HG02642 (cell line): ENCODE results near the gene MRGPRE.

ENCODE experiments used
- ATAC-seq: cut with Tn5 transposase; IDR thresholded peaks from one replicate; pipeline ENCODE4 v1.9.1; 2021; ENCODE audit warnings: mild to moderate bottlenecking; ENCODE audit not compliant: unreplicated experiment, poor library complexity

Gene MRGPRE

DNA sequence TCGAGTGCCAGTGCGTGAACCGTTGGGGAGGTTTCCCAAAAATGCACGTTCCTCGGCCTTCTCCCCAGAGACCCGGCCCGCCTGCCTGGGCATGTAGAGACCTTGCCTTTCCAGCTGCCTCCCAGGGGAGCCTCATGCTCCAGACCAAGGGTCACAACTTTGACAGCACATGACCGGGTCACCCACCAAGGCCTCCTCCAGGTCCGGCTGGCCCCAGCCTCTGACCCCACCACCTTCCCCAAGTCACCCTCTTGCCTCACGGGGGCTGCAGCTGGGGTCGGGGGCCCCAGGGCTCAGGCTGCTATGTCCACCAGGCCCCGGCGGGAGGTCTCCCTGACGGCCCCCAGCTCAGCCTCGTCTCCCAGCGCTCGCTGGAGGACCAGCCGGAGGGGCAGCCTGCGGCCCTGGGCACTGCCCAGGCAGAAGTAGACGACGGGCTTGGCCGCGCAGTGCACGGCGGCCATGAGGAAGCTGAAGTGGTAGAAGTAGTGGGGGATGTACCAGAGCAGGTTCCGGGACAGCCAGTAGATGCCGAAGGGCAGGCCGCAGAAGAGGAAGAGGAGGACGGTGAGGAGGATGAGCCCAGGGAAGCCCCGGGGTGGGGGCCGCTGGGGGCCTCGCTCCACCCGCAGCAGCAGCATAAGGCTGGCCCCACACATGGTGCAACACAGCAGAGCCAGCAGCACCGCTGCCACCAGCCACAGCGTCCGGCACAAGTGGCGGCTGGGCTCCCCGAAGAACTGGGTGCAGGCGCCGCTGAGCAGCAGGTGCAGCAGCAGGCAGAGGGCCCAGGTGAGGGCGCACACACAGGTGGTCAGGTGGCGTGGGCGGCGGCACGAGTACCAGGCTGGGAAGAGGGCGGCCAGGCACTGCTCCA lies 4.4 kb downstream of the MRGPRE start:
- ATAC-seq: no peak

DNA sequence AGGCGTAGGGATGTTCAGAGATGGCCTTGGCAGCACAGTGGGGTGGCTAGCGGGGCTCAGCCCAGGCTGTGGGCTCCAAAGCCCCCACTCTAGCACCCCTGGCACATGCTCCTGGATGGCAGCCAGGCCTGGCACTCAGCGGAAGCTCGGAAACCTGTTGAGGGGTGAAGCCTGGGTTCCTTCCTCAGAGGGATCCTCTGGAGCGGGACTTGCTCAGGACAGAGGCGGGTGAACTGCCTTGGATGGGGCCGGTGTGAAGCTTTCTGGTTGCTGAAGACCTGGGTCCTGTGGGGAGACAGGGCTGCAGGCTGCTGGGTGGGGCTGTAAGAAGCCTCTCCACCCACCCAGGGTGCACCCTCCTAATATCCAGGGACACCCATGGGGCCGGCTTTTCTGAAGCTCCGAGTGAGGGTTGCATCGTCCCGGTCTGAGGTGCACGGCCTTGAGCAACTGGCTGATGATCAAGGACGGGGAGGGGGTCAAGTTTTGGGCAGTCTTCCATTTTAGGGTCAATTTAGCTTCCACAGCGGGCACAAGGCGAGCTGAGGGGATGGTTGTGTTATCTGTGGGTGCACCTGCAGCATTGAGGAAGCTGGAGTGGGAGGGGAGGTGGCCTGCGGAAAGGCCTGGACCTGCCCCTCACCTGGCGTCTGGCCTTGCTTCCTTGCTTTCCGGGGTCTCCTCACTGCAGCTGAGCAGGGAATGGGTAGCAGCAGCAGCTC lies 5.2 kb downstream of the MRGPRE start:
- no peak for ATAC-seq

GRCh38 chr11:3225826-3226750 lies 6.1 kb downstream of the MRGPRE start:
- ATAC-seq: no peak

DNA sequence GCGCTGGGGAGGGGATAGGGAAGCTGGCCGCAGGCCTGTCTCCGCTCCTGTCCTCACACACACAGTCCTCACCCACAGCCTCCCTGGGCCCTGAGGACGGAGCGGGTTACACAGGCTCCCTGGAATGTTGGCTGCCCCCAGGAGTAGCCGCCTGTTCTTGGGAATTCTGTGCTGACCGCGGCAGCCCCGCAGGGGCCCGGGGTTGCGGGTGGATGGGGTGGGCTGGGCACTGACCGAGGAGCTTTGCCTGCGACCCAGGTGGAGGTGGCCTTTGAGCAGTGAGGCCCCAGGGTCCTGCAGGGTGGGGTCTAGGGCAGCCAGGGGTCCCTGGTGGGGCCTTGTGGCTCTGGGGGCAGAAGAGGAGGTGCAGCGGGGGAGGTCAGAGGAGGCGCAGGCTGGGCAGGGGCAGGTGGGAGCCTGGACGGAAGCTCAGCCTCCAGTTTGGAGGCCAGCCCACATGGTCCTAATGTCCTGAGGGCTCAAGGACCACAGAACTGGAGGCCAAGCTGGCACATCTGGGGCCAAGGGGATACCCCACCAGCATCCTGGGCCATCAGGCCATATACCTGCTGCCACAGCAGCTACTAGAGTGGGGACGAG lies 7.0 kb downstream of the MRGPRE start:
- ATAC-seq: no peak

GRCh38 chr11:3224401-3225057 lies 7.7 kb downstream of the MRGPRE start:
- no peak for ATAC-seq

DNA sequence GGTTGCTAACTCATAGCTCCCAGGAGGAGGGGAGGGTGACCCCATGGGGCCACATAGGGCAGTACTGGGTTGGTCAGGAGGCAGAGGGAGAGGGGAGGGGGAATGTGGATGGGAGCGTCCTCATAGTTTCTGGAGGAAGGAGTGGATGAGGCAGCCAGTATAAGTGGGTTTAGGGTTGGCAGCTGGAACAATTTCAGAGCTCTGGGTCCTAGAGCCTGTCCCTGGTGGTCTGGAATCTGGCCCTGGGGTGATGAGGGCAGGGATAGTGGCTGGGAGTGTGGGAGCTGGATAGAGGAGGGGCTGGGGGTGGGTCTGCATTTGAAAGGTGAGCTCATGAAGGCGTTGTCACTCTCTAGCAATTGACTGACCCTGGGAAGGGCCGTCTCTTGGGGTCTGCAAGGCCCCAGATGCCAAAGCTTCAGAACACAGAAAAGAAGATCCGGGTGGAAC lies 8.3 kb downstream of the MRGPRE start:
- ATAC-seq: no peak

DNA sequence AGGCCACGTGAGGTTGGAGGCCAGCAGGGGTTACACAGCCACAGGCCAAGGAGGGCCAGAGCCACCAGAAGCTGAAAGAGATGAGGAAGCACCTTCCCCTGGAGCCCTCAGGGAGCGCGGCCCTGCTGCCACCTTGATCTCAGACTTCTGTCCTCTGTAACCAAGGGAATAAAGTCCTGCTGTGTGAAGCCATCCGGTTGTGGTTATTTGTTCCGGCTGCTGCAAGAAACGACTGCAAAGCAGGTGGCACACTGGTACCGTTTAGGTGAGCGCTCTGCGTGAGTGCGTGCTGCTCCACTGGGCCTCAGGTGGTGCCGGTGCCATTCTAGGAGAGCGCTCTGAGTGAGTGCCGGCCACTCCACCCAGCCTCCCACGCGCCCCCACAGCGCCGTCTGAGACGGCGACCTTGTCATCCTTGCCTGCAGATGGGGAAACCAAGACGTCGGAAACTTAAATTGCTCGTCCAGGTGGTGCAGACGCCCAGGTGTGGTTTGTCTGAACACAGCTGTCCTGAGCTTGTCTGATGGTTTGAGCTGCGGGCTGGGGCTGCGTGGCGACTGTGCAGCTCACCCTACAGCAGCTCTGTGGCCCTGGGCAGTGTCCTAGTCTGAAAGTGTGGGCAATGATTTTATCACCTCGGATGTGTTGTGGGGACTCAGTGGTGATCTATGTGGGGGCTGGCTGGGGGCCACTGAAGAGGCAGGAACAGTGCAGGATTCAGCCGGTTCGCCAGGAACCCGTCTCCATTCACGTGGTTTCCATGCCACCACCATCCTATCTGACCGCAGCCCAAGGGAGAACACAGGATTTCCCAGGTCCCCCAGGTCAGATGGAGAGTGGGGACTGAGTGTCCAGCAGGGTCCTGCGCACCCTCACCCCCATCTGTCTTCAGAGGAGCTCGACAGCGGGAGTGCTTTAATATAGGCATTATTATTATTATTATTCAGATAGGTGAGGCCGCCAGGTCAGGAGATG lies 9.0 kb downstream of the MRGPRE start:
- ATAC-seq: no peak

DNA sequence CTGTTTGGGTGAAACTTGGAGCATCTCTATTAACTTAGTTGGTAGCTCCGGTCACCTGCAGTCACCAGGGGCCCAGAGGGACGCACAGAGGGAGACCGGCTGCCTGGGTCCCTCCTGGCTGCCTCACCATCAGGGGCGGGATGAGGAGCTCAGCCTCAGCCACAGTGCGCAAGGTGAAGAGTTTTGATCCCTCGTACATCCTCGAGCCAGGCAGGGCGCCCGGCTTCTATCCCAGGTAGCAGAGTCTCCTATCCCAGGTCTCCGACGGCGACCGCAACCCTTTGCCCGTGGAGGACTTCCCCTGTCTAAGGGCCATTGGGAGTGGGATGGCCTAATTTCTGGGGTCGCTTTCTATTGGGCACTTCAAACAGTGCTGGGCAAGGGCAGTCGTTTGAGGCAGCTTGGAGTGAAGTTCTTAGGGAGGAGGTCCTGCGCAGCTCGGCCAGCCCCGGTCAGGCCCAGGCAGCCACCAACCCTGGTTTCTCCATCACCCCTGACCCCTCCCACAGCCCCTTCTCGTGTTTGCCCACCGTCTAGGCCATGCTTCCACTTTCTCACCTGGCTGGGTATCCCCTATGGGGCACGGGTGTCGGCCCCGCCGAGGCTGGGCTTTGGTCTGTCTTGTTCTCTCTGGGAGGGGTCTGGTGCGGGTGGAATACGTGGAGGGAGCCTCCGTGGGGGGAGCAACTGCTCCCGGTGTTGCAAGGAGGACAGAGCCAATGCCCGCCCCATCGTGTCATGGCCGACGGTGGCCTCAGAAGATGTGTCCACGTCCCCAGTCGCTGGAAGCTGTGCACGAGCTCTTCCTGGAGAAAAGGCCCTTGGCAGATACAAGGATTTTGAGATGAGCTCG lies 10.0 kb downstream of the MRGPRE start:
- no peak for ATAC-seq

DNA sequence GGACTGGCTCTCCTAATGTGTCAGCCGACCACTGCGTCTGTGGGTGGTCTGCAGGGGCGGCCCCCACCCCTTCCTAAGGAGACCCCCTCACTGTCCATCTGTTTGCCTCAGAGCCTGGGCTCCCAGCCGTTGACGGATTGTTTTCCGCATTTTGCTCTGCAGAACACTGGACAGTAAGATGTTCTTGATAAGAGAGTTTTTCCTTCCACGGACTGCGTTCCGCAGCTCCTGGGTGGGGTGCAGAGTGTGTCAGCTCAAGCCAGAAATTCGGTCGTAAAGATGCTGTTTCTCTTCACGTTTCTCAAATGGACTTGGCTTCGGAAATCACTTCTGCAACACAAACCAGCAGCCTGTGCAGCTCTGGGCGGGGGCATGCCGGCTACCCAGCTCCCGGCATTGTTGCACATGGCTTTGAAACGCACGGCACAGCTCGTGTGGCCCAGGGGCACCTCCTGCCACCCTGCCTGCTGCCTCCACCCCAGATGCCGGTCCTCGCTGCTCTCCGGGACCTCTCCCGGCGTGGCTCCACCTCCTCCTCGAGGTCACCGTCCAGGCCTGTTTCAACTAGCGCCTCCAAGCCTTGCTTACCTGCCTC lies 10.7 kb downstream of the MRGPRE start:
- ATAC-seq: no peak

DNA sequence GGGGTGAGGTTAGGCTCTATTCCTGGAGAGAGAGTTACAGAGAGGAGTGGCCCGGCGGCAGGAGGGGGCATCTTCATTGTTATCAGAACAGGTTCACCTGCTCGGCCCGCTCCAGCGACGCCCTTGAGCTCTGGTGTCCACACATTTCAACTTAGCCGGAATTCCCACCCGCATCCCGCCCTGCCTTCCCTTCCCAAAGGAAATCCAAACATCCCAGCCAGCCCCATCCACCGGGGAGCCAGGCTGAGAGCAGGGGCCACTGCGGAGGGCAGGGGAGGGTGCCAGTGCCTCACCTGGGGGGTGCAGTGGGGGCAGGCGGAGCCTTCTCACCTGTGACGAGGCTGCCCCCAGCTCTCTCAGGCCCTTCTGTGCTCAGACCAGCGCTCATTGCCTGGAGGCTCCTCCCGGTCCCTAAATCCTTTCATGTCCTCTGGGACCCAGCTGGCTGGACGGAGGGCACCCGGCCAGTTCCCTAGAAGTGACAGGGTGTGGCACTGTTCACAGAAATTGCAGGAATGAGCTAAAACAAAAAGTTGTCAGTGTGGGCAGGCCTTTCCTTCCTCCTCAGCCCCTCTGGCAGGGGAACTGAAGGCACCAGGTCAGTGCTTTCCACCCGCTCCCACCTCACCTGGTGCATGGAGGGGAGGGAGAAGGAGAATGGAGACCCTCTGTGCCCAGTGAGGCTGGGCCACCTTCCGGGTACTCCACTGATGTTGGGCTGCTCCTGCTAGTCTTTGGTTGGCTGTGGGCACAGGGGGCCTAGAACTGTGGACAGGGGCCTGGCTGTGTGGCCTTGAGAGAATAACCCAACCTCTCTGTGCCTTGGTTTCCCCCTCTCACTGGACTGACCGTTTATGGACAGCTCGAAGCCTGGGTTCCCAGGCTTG lies 11.5 kb downstream of the MRGPRE start:
- ATAC-seq: no peak

GRCh38 chr11:3220101-3220500 lies 12.1 kb downstream of the MRGPRE start:
- no peak for ATAC-seq

DNA sequence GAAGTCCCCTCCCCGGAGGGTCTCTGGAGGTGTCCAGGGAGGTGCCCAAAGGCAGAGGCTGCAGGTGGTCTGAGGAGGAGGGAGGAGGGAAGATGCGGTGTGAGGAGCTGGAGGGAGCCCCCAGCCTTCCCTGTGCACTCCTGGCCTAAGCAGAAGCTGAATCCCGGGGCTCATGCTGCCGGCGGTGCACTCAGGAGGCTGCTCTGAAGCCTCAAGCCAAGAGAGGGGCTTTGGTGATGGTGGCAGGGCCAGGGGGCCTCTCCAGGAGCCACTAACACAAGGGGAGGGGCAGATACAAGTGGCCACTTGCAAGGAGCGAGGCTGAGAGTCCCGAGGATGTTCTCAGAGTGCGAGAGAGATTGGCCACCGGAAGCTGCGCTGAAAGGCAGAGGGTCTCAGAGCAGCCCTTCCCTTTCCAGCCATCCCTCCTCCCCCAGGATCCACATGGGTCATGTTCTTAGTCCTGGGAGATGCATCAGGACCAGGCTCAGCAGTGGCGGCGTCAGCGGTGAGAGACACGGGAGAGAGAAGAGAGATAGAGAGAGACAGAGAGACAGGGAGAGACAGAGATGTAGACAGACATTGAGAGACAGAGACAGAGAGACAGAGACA lies 12.8 kb downstream of the MRGPRE start:
- ATAC-seq: no peak

DNA sequence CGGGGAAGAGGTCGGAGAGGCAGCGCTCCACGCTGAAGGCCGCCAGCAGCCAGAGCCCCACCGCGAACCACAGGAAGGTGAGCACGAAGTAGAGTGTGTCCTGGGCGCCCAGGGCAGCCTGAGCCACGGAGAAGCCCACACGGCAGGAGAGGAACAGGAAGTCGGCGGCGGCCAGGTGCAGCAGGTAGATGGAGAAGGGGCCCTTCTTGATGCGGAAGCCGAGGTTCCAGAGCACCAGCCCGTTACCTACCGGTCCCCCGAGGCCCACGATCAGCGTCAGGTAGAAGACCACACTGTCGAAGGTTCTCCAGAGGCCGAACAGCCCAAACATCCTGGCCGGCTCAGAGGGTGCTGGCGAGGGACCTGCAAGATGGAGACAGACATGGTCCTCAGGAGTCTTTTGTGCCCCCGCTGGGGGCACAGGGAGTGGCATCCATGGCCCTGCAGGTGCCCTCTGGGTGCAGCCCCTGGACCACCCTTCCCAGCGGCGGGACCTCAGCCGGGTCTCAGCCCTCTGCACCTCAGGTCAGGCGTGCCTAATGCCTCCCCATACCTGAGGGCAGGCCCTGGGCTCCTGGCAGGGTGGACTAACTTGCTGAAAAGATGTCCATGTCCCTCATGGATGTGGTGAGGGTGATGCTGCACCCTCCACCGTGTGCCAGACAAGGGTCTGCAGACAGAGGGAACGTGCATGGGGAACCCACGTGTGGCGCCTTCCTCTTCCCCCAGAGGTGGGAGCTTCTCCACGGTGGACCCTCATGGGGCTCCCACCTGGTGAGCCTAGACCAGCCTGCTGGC lies 13.5 kb downstream of the MRGPRE start, which contains the start of gene MRGPRG:
TSS of gene MRGPRG (minus strand) at position 331 of the 798 bp plus-strand sequence. CDS start at position 331, 0 bp downstream.
- ATAC-seq: no peak

GRCh38 chr11:3217818-3218482 lies 14.3 kb downstream of the MRGPRE start:
- ATAC-seq: no peak
